ENCODE results near the gene TIAL1.
"Not testable (repeated sequence)": the region's sequence is repeated elsewhere in the genome, so short reads cannot be mapped to it uniquely, and the experiment has no call there.

Gene TIAL1

DNA sequence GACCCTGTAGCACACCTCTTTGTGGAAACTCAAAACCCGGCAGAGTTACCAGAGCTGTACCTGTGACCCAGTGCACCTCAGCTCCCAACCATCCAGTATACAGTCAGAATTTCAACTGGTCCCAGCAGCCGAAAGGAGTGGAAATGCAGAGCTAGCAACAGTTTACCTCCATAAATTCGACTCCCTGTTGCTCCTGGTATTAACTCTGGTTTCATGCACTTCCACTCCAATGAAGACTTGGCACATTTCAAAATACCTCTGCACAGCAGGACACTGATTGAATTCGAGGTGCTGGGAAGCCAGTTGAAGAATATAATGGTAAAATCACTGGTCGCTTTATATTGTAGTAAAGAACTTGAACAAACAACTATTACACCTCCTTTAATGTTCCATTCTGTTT lies 17.9 kb upstream of the TIAL1 start:
- no peak for DNase-seq (ENCODE audit: low read depth)

DNA sequence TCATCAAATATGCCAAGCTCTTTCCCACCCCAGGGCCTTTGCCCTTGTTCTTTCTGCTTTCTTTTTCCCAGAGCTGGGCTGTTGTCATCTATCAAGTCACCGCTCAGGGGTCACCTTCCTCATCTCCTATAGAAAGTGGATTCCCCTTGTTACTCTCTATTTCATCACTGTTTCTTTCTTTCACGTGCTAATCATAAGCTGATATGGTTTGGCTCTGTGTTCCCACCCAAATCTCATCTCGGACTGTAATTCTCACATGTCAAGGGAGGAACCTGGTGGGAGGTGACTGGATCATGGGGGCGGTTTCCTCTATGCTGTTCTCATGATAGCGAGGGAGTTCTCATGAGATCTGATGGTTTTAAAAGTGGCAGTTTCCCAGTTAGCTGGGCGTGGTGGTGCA lies 17.0 kb upstream of the TIAL1 start:
- DNase-seq (ENCODE audit: low read depth) = no peak

DNA sequence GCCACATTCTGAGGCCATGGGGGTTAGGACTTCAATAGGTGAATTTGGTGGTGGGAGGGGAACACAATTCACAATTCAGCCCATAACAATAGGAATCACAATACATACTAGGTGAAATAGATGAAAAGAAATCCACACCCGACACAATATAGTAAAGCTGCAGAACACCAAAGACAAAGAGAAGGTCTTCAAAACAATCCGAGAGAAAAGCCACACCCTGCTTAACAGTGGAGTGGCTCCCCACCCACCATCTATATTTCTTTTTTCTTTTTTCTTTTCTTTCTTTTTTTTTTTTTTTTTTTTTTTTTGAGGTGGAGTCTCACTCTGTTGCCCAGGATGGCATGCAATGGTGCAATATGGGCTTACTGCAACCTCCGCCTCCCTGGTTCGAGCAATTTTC lies 14.7 kb upstream of the TIAL1 start:
- DNase-seq (ENCODE audit: low read depth) = no peak

DNA sequence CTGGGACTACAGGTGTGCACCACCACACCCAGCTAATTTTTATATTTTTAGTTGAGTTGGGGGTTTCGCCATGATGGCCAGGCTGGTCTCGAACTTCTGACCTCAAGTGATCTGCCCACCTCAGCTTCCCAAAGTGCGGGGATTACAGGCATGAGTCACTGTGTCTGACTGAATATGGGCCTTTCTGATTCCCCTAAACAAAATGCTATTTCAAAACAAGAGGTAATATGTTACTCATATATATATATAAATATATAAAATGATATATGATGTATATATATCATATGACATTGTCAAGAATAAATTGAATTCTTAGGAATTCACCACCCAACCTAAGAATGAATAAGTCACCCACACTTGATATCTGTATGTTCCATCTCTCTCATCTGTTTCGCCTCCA lies 12.8 kb upstream of the TIAL1 start:
- DNase-seq (ENCODE audit: low read depth) = no peak

DNA sequence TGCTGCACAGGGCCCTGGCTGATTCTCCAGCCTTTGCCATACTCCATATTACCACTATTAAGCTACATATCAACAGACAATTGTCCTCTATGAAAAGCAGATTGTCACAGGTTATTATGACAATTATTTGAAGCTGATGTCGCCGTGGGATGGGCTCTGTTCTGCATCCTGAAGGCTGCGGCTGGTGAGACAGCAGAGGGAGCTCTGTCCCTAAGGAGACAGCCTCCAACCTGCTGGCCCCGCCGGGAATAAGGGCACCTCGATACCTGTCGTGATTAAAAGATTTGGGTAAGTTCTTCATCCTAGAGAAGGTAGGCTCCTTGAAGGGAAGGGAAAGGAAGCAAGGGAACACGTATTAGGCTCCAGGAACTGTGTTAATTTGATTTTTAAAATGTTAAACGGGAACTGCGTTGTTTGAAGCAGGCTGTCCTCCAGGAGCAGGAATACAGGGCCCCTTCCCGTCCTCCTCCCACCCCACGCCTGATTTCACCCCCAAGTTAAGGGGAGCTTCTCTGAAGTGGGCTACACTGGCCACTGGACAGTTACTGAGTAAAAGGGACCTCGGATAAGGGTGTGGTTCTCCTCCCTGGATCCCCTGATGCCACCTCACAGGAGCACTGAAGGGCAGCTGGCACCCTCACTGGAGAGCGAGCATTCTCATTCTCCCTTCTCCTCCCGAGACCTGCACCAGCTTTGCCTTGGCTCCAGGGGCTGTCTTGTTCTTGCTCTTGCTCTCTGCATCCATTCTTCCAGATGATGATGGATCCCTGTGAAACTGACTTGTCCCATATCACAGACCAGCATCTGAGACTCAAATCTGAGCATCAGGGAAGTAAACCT lies 11.8 kb upstream of the TIAL1 start:
- DNase-seq (ENCODE audit: low read depth) = no peak

DNA sequence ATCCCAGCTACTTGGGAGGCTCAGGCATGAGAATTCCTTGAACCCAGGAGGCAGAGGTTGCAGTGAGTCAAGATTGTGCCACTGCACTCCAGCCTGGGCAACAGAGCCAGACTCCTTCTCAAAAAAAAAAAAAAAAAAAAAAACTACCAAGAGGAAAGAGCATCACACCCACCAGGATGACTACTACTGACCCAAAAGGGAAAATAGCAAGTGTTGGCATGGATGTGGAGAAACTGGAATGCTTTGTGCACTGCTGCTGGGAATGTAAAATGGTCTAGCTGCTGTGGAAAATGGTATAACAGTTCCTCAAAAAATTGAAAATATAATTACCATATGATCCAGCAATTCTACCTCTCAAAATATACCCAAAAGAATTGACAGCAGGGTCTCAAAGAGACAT lies 7.7 kb upstream of the TIAL1 start:
- DNase-seq (ENCODE audit: low read depth) = no peak

DNA sequence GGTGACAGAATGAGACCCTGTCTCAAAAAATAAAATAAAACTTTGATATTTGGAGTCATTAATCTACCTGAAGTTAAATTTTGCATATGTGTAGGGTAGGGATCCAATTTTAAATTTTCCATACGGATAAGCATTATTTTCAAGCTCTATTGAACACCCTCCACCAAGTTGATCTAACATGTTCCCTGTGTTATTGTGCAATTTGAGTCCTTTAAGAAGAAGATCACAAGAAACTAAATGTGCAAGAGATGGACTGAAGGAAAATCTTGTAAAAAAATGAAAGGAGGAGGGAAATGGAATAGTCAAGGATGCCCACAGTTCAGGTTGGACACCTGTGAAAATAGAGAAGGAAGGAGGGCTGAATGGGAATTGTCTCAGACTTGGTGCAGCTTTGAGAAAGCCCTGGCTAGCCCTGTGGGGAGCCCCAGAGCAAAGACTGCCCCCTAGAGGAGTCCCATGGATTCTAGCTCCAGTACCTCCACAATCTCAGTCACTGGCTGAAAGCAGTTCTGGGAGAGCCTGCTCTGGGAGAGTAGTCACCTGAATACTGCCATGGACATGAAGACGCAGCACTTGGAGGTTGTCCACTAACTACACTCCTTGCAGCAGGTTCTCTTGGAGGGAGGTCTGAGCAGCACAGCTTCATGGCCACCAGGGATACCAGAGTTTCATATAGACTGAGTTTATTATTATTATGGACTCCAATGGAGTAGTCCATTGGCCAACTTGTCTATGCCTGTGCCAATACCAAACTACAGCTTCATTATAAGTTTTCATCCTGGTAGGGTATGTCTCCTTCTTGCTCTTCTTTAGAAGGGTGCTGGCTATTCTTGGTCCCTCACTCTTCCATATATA lies 5.7 kb upstream of the TIAL1 start:
- DNase-seq (ENCODE audit: low read depth) = no peak

DNA sequence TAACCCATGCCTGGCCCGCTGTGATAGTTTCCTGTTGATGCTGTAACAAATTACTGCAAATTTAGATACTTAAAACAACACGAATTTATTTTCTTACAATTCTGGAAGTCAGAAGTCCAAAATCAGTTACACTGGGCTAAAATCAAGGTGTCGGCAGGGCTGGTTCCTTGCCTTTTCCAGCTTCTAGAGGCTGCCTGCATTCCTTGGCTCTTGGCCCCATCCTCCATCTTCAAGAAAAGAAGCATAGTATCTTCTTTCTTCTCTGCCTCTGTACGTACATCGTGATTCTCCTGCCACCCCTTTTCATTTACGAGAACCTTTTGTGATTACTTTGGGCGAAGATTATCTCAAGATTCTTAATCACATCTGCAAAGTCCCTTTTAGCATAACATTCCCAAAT lies 1.6 kb upstream of the TIAL1 start:
- no peak for DNase-seq (ENCODE audit: low read depth)

DNA sequence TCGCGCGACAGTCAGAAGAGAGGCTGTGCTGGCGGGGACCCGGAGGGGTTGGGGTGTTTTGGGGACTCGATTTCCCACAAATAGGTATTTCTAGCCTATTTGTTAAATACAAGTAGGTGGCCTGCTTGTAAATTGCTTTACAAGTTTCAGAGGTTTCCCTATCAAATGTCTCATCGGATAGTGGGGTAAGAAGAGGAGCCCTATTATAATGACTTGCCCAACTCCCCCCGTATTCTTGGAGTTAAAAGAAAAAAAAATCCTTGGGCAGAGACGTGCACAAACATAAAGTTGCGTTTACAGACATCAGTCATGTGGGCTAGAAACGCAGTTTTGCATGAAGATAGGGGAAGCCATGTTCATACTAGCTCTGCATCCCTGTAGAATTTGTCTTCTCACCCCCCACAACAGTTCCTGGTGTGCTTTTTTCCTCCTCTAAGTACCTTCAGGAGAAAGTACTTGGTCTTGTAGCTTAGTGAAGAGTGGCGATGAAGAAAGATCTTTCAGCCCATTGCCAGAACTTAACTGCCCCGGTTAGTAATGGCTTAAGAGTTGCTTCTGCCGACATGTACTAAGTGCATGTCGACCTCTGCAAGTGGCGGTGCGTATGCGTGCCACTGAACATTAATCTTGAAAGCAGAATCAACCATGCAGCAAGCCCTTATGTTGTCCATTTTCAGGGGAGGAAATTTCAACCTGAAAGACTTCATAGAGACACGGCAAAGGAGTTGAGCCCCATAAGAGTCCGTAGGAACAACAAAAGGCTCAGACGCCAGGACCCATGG lies 832 bp upstream of the TIAL1 start:
- DNase-seq (ENCODE audit: low read depth) = no peak

DNA sequence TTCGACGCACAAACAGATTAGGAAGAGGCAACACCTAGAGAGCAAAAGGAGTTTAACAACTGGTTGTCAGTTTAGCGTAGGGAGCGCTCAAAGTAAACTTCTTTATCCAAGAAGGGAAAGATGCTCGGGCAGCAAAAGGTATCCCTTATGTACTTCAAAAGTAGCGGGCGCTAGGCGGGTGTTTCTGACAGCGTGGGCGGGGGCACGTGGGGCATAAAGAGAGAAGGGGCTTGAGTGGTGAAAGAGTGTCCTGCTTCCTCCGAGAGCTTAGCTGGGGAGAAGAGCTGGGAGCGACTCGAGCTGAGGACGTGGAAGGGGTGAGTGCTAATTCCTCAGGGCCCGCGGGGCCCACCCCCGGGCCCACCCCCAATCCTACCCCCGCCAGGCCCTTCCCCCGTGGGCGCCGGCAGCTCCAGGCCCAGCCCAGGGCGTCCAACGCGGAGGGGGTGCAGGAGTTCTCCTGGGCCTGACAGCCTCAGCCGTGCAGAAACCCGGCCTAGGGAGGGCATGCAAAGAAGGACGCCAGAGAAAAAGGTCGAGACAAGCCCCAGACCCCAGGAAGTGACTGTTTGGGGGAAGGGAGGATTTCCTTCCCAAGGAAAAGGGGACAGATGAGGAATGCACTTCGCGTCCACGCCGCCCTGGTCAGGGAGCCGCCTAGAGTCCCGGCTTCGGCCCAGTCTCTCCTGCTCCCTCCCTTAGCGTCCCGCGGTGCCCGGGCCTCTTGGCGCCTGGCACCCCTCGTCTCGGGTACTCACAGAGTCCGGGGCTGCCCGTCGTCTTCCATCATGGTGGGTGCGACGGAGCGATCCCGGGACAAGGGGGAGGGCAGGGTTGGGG lies 868 bp downstream of the TIAL1 start:
- DNase-seq (ENCODE audit: low read depth) = peak; percentile 55

DNA sequence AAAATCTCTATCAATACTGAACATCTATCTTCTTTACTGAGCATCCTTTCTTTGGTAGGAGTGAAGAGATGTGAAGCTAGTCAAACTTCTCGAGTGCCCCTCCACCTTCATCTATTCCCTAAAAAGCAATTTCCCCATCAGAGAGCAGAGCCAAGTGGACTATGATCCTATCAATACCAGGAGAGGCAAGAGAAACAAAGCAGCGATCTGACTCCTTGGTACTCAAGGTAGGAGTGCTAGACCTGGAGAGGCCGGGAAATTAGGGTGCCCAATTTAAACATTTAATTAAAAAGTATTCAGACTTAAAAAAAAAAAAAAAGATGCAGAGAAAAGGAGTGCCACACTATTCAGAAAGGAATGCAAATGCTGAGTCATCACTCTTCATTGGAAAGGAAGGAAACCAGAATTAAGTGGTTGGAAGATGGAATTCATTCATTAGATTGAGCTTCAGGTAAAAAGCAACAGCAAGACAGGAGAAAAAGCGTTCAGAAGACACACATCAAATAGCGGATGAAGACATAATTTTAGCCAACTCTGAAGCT lies 1.6 kb downstream of the TIAL1 start:
- DNase-seq (ENCODE audit: low read depth) = no peak

DNA sequence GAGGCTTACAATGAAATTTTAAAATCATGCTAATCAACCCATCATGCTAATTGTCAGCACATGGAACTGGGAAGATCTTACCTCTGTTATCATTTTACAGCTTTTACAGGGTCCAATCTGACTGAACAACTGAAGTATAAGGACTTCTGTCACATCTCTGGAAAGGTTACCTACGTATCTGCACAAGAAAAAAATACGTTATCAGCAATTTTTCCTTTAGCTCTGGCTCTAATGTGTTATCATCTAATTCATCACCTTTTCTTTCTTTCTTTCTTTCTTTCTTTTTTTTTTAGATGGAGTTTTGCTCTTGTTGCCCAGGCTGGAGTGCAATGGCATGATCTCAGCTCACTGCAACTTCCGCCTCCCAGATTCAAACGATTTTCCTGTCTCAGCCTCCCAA lies 8.7 kb downstream of the TIAL1 start:
- no peak for DNase-seq (ENCODE audit: low read depth)

DNA sequence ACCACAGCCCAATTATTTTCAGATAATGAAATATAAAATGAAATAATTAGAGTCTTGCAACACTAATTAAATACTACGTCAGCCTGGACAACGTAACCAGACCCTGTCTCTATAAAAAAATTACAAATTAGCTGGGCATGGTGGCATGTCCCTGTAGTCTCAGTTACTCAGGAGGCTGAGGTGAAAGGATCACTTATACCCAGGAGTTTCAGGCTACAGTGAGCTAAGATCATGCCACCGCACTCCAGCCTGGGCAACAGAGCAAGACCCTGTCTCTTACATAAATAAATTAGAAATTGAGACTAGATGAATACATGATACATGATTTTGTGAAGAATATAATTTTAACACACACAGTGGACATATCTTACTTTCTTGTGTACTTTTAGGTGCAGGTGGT lies 18.4 kb downstream of the TIAL1 start:
- DNase-seq (ENCODE audit: low read depth) = no peak

DNA sequence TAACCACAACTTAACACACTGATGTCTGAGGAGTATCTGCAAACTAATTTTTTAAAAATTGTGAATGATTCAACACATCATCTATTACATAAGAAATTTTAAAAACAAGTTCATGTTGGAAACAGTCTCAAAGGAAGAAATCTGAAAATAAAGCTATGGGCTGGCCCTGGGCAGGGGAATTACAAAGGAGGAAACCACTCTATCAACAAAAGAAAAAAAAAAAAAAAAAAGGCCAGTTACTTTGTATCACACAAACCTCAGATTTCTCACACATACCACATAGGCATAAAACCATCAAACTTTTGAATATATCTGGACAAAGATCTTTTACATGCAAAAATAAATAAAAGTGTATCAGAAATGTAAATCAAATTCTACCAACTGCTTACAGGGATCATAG lies 20.8 kb downstream of the TIAL1 start:
- no peak for DNase-seq (ENCODE audit: low read depth)

DNA sequence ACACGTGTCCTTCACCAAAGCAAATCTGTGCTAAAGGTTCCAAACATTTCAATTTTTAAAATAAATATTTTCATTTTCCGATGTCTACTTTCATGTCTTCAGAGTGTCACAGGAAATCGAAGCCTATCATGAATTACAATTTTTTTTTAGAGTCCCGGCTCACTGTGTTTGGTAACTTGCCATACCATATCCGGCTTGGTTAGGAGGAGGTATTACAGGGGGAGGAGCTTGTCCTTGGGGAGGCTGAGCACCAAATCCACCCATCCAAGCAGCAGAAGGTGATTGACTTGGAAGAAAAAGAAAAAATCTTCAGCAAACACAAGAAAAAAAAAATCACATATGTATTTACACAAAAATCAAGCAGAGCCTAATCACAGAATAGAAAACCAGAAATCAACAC lies 21.3 kb downstream of the TIAL1 start:
- no peak for DNase-seq (ENCODE audit: low read depth)

DNA sequence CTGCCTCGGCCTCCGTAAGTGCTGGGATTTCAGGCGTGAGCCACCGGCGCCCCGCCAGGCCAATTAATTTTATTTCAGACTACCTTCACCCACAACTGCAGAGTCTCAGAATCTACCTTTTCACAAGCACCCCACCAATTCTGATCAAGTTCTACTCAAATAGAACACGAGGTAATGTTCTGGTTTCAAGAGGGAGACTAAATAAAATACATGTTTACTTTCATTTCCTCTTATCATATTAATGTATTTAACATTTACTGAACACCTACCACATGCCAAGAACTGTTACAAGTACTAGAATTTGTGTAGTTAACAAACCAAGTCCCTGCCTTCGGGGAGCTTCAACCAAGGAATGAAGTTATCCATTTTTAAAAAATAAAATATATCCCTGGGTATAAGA lies 28.8 kb downstream of the TIAL1 start:
- DNase-seq (ENCODE audit: low read depth) = no peak

DNA sequence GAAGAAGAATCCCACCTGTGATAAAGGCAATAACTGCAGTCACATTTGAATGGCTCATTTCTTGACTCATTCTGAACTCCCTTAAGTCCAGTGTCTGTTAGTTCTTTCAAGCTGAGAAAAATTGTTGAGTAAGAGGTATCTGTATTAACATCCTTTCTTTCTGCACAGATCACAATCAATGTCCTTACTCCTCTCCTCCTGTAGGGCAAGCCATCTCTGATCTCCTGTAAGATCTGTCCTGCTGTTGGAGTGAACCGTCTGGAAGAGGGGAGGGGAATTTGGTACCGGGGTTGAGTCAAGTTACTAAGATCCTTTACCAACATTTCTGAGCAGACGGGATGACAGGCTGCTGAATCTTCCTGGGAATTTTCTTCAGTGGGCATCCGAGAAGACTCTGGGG lies 34.7 kb downstream of the TIAL1 start:
- DNase-seq (ENCODE audit: low read depth) = no peak

DNA sequence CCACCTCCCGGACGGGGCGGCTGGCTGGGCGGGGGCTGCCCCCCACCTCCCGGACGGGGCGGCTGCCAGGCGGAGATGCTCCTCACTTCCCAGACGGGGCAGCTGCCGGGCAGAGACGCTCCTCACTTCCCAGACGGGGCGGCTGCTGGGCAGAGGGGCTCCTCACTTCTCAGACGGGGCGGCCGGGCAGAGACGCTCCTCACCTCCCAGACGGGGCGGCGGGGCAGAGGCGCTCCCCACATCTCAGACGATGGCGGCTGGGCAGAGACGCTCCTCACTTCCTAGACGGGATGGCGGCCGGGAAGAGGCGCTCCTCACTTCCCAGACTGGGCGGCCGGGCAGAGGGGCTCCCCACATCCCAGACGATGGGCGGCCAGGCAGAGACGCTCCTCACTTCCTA lies 37.3 kb downstream of the TIAL1 start:
- not testable (repeated sequence) for DNase-seq (ENCODE audit: low read depth)

DNA sequence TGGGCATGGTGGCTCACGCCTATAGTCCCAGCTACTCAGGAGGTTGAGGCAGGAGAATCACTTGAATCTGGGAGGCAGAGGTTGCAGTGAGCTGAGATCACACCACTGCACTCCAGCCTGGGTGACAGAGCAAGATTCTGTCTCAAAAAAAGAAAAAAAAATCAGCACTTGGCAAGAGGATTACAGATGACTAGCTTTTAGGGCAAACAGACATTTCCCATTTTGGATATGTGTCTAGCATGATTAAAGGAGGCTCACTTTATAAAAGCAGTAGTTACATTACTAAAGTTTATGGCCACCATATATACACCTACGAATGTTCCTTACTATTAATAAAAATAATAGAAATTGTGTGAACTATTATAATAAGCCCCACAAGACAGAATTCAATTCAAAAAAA lies 40.7 kb downstream of the TIAL1 start:
- not testable (repeated sequence) for DNase-seq (ENCODE audit: low read depth)

DNA sequence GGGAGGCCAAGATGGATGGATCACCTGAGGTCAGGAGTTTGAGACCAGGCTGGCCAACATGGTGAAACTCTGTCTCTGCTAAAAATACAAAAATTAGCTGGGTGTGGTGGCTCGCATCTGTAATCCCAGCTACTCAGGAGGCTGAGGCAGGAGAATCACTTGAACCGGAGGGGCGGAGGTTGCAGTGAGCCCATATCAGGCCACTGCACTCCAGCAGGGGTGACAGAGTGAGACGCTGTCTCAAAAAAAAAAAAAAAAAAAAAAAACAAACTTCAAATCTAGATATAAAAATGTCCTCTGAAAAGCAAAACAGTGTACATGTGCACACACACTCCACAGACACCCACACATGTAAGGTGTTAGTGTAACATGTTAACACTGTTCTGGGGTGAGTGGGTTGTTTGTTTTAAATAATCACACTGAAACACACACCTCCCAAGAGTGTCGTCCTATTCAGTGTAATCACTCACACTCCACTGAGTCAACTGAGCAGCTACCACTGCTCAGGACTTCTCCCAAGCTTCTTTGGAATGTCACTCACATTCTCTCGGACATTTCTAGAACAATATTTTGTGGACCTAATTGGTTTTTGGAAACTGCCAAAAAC lies 41.5 kb downstream of the TIAL1 start:
- no peak for DNase-seq (ENCODE audit: low read depth)

DNA sequence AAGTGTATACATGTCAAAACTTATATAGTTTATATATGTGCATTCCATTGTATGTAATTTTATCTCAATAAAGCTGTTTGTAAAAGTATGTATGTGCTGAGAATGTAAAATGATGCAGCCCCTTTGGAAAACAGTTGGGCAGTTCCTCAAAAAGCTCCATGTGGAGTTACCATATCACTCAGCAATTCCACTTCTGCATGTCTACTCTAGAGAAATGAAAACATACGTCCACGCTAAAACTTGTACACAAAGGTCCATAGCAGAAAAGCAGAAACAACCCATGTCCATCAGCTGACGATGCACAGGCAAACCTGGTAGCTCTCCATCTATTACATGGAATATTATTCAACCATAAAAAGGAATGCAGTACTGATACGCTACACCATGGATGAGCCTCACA lies 45.9 kb downstream of the TIAL1 start:
- no peak for DNase-seq (ENCODE audit: low read depth)

Data from stimulated activated CD8-positive, alpha-beta memory T cell treated with anti-CD3 and anti-CD28 coated beads, Interleukin-4, amount 100 ng/mL, for 24 hours (primary cell).